Measurements from ENCODE around the gene VDAC1.

GRCh38 chr5:133970325-133970909 lies 34.4 kb downstream of the VDAC1 start:
- TF ChIP-seq POLR2AphosphoS5 (IDR thresholded peaks at IDR 0.05; ENCODE audit: low read depth) = no peak
- TF ChIP-seq REST (IDR thresholded peaks at IDR 0.05; ENCODE audit: insufficient replicate concordance, low read depth) = no peak
- TF ChIP-seq CTCF (IDR thresholded peaks at IDR 0.05; ENCODE audit: insufficient read depth, low read length) = no peak
- no peak for TF ChIP-seq GABPA (IDR thresholded peaks at IDR 0.05; ENCODE audit: low read depth)

Measured in HL-60 (cell line).